HG03064 (cell line): ENCODE results near the gene YIPF4.
"Not testable (repeated sequence)": the region's sequence is repeated elsewhere in the genome, so short reads cannot be mapped to it uniquely, and the experiment has no call there.

Experiments
- ATAC-seq: cut with Tn5 transposase; IDR thresholded peaks from one replicate; pipeline ENCODE4 v1.9.1; 2021; ENCODE audit warnings: low read depth; ENCODE audit not compliant: unreplicated experiment

The YIPF4 gene

GRCh38 chr2:32277674-32278477 is at the start of gene YIPF4:
Gene YIPF4 (plus strand): TSS chr2:32277904. CDS start chr2:32278156, 252 bp downstream.
- peak; percentile 99 for ATAC-seq

- ATAC-seq, result no peak
These were observed 49.5 kb upstream of the YIPF4 start for GRCh38 chr2:32228181-32228580.

- no peak for ATAC-seq
These were observed 48.1 kb upstream of the YIPF4 start for GRCh38 chr2:32229635-32230034.

GRCh38 chr2:32231959-32232358 is 45.7 kb upstream of the YIPF4 start:
- no peak for ATAC-seq

GRCh38 chr2:32235315-32235714 is 42.4 kb upstream of the YIPF4 start:
- ATAC-seq, result no peak

- ATAC-seq, result no peak
These were observed 40.2 kb upstream of the YIPF4 start for GRCh38 chr2:32237488-32237887.

GRCh38 chr2:32237996-32238395 is 39.7 kb upstream of the YIPF4 start:
- no peak for ATAC-seq

GRCh38 chr2:32242331-32242730 is 35.4 kb upstream of the YIPF4 start:
- no peak for ATAC-seq

GRCh38 chr2:32246911-32247310 is 30.8 kb upstream of the YIPF4 start:
- ATAC-seq, result no peak

- no peak for ATAC-seq
These were observed 29.4 kb upstream of the YIPF4 start for GRCh38 chr2:32248299-32248698.

GRCh38 chr2:32249731-32250236 is 27.9 kb upstream of the YIPF4 start:
- ATAC-seq, result no peak

- ATAC-seq, result no peak
These were observed 27.4 kb upstream of the YIPF4 start for GRCh38 chr2:32250290-32250689.

GRCh38 chr2:32258242-32258641 is 19.5 kb upstream of the YIPF4 start:
- no peak for ATAC-seq

- ATAC-seq, result no peak
These were observed 17.3 kb upstream of the YIPF4 start for GRCh38 chr2:32260376-32260775.

- no peak for ATAC-seq
These were observed 15.6 kb upstream of the YIPF4 start for GRCh38 chr2:32262105-32262504.

GRCh38 chr2:32264422-32265105 is 13.1 kb upstream of the YIPF4 start, which contains the start of gene NLRC4:
Gene NLRC4 (minus strand): TSS chr2:32264886. CDS start chr2:32256775, 8,111 bp downstream.
- ATAC-seq, result peak; percentile 88

GRCh38 chr2:32271063-32271462 is 6.6 kb upstream of the YIPF4 start:
- no peak for ATAC-seq

- ATAC-seq, result no peak
These were observed 5.4 kb upstream of the YIPF4 start for GRCh38 chr2:32272279-32272678.

- no peak for ATAC-seq
These were observed 3.4 kb upstream of the YIPF4 start for GRCh38 chr2:32274289-32274688.

- ATAC-seq, result not testable (repeated sequence)
These were observed 1.9 kb upstream of the YIPF4 start for GRCh38 chr2:32275790-32276189.

GRCh38 chr2:32277363-32277673 is 386 bp upstream of the YIPF4 start:
- no peak for ATAC-seq

GRCh38 chr2:32278478-32278853 is 762 bp downstream of the YIPF4 start:
- no peak for ATAC-seq
